HEK293 (cell line): Measurements from ENCODE around the gene NLRX1.

Source experiments
- CTCF ChIA-PET: fragments of 350-600 bp; formaldehyde crosslinking; extraction: SDS; loops from one replicate; lab custom pipeline; 2021; ENCODE audit warnings: antibody characterized with exemption; lab: Yijun Ruan, JAX
- POLR2A ChIA-PET: fragments of 300-600 bp; formaldehyde crosslinking; extraction: SDS; loops from one replicate; lab custom pipeline; 2020; ENCODE audit warnings: antibody characterized with exemption, inconsistent platforms; lab: Yijun Ruan, JAX
- H3K27ac ChIP-seq: fragments of 200-500 bp; sonication (Bioruptor generic); 2 replicates; pipeline ENCODE4 v1.5.1; 2014; ENCODE audit warnings: low read depth, low read length, control low read depth, inconsistent platforms; ENCODE audit errors: extremely low read depth
- H3K36me3 ChIP-seq, 2 experiments: fragments of 200-500 bp in 1 of 2; sonication (Bioruptor generic) in 1 of 2; 1 replicate in 1 of 2; 2 replicates in 1 of 2; pipeline ENCODE4 v1.5.1; 2014 to 2017; ENCODE audit warnings: inconsistent platforms in 2 of 2, low read length in 2 of 2; ENCODE audit not compliant: control insufficient read depth in 2 of 2, insufficient read depth in 1 of 2
- H3K4me1 ChIP-seq: fragments of 200-500 bp; sonication (Bioruptor generic); 2 replicates; pipeline ENCODE4 v1.5.1; 2014; ENCODE audit warnings: mild to moderate bottlenecking, low read length, inconsistent platforms; ENCODE audit not compliant: control insufficient read depth, insufficient read depth
- H3K4me3 ChIP-seq: 2 replicates; pipeline ENCODE4 v1.5.1; 2011; ENCODE audit warnings: low read depth, mild to moderate bottlenecking, control low read depth, low read length, moderate library complexity
- H3K9me3 ChIP-seq: fragments of 200-500 bp; sonication (Bioruptor generic); 2 replicates; pipeline ENCODE4 v1.5.1; 2014; ENCODE audit warnings: low read depth, low read length, inconsistent platforms; ENCODE audit not compliant: control insufficient read depth, insufficient read depth
- ATF2 ChIP-seq: fragments of 450-650 bp; formaldehyde crosslinking; IDR thresholded peaks from 2 replicates; pipeline ENCODE4 v1.5.1; 2016; ENCODE audit warnings: missing biosample characterization, missing genetic modification characterization, low read depth
- GLI4 ChIP-seq: fragments of 450-650 bp; formaldehyde crosslinking; IDR thresholded peaks from 2 replicates; pipeline ENCODE4 v1.5.1; 2016; ENCODE audit warnings: missing biosample characterization, missing genetic modification characterization
- OSR2 ChIP-seq: fragments of 450-650 bp; formaldehyde crosslinking; IDR thresholded peaks from 2 replicates; pipeline ENCODE4 v1.5.1; 2016; ENCODE audit warnings: missing biosample characterization, missing genetic modification characterization
- SP7 ChIP-seq: fragments of 450-650 bp; formaldehyde crosslinking; IDR thresholded peaks from 2 replicates; pipeline ENCODE4 v1.5.1; 2016; ENCODE audit warnings: missing biosample characterization, missing genetic modification characterization
- ZBTB17 ChIP-seq: fragments of 450-650 bp; formaldehyde crosslinking; IDR thresholded peaks from 2 replicates; pipeline ENCODE4 v1.5.1; 2016; ENCODE audit warnings: missing biosample characterization, missing genetic modification characterization
- ZBTB7A ChIP-seq: fragments of 450-650 bp; formaldehyde crosslinking; IDR thresholded peaks from 2 replicates; pipeline ENCODE4 v1.5.1; 2016; ENCODE audit warnings: low read depth, missing biosample characterization, missing genetic modification characterization
- ZNF174 ChIP-seq: fragments of 450-650 bp; formaldehyde crosslinking; IDR thresholded peaks from 2 replicates; pipeline ENCODE4 v1.5.0; 2017; ENCODE audit warnings: missing biosample characterization, mild to moderate bottlenecking, missing genetic modification characterization
- ZNF19 ChIP-seq: fragments of 450-650 bp; formaldehyde crosslinking; IDR thresholded peaks from 2 replicates; pipeline ENCODE4; 2016; ENCODE audit warnings: missing biosample characterization, missing genetic modification characterization, low read depth
- ZNF248 ChIP-seq: fragments of 450-650 bp; formaldehyde crosslinking; IDR thresholded peaks from 2 replicates; pipeline ENCODE4 v1.5.1; 2017; ENCODE audit warnings: missing biosample characterization, missing genetic modification characterization
- ZNF280D ChIP-seq: fragments of 450-650 bp; formaldehyde crosslinking; IDR thresholded peaks from 2 replicates; pipeline ENCODE4 v1.5.1; 2016; ENCODE audit warnings: missing biosample characterization, missing genetic modification characterization
- ZNF513 ChIP-seq: fragments of 450-650 bp; IDR thresholded peaks from 2 replicates; pipeline ENCODE4 v1.5.1; 2018; ENCODE audit warnings: missing biosample characterization, missing genetic modification characterization
- ZNF580 ChIP-seq: fragments of 450-650 bp; formaldehyde crosslinking; IDR thresholded peaks from 2 replicates; pipeline ENCODE4 v1.5.1; 2016; ENCODE audit warnings: missing biosample characterization, missing genetic modification characterization
- ZNF621 ChIP-seq: fragments of 450-650 bp; formaldehyde crosslinking; IDR thresholded peaks from 2 replicates; pipeline ENCODE4 v1.5.1; 2017; ENCODE audit warnings: missing biosample characterization, missing genetic modification characterization
- ZNF707 ChIP-seq: fragments of 450-650 bp; formaldehyde crosslinking; IDR thresholded peaks from 2 replicates; pipeline ENCODE4 v1.5.1; 2016; ENCODE audit warnings: missing biosample characterization, missing genetic modification characterization
- ZNF776 ChIP-seq: fragments of 450-650 bp; formaldehyde crosslinking; IDR thresholded peaks from 2 replicates; pipeline ENCODE4 v1.5.0; 2017; ENCODE audit warnings: missing biosample characterization, missing genetic modification characterization, borderline replicate concordance
- ZNF777 ChIP-seq: fragments of 450-650 bp; formaldehyde crosslinking; IDR thresholded peaks from 2 replicates; pipeline ENCODE4 v1.5.1; 2017; ENCODE audit warnings: missing biosample characterization, missing genetic modification characterization, borderline replicate concordance
- ZNF792 ChIP-seq: fragments of 450-650 bp; formaldehyde crosslinking; IDR thresholded peaks from 2 replicates; pipeline ENCODE4 v1.5.1; 2016; ENCODE audit warnings: missing biosample characterization, missing genetic modification characterization
- ZNF843 ChIP-seq: fragments of 450-650 bp; formaldehyde crosslinking; IDR thresholded peaks from 2 replicates; pipeline ENCODE4 v1.5.1; 2016; ENCODE audit warnings: missing biosample characterization, missing genetic modification characterization

Gene NLRX1

DNA sequence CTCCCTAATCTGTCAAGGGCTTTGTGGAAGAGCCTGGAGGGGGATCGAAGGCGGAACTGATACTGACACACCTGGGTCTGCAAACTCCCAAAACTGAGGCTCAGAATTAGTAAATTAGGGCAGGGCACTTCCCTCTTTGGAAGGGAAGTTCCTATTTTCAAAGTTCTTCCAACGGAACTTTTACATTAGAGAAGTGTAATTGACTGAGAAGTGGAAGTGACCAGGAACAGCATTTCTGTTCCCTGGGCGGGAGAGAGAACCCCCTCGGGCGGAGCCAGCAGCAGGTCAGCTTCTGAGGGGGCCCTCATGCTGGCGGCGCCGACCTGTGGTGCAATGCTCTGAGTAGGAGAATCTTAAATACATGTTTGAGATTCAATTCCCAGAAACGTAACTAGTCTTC lies 36.6 kb downstream of the NLRX1 start:
- Histone ChIP-seq H3K36me3 (no peaks in the 10 kb centered on the region), H3K27ac (no peak overlapping the region), H3K9me3 (no peaks in the 10 kb centered on the region), H3K4me3 (no peak overlapping the region), H3K4me1 (peaks cover 10% of the 10 kb centered on the region; the same call in 1 of the 2 replicates)
- POLR2A ChIA-PET, result interaction anchor here (1.3 to 3.1 kb wide), 4 partner anchors 45 to 137 kb away, joined by 3 to 19 read pairs (median 6); partner anchors contain the start of genes MCAM and VPS11
- TF ChIP-seq ZNF776 (tag by site-specific recombination) (no peak), GLI4 (tag by site-specific recombination) (no peak), ZNF777 (no peak), ATF2 (tag by site-specific recombination) (no peak), OSR2 (tag by site-specific recombination) (no peak), ZNF580 (tag by site-specific recombination) (no peak), ZNF19 (no peak), ZNF513 (tag by site-specific recombination) (no peak), ZNF621 (tag by site-specific recombination) (no peak), SP7 (tag by site-specific recombination) (no peak), ZNF792 (tag by site-specific recombination) (no peak), ZBTB7A (tag by site-specific recombination) (no peak), ZNF707 (tag by site-specific recombination) (no peak), ZBTB17 (no peak), ZNF248 (tag by site-specific recombination) (no peak), ZNF280D (tag by site-specific recombination) (no peak), ZNF843 (tag by site-specific recombination) (no peak), ZNF174 (tag by site-specific recombination) (no peak)
- CTCF ChIA-PET, result interaction anchor here (0.6 to 3.5 kb wide), 29 partner anchors 8 to 1801 kb away, joined by 3 to 26 read pairs (median 4); partner anchors contain the start of genes DPAGT1 and HMBS
